A673 (cell line): ENCODE results near the gene CD244. TPM values are rescaled to one million over a fixed set of nuclear protein-coding genes. Genes with fewer than 3 reads are reported as not detected.

Source experiments
- BruUV-seq: library from RNA; stranded (reverse); fragments of 400-500 nt; replicated peaks from 2 replicates; lab custom pipeline; 2021; lab: Mats Ljungman, UMichigan
- CTCF ChIA-PET: fragments of 300-600 bp; sonication (Branson Sonifier 250); formaldehyde crosslinking; loops from one replicate; lab custom pipeline; 2022; ENCODE audit warnings: antibody characterized with exemption; lab: Charles Lee
- POLR2A ChIA-PET: fragments of 300-600 bp; sonication (Branson Sonifier 250); formaldehyde crosslinking; loops from one replicate; lab custom pipeline; 2022; ENCODE audit warnings: antibody characterized with exemption; ENCODE audit not compliant: low non-redundant PET; lab: Charles Lee
- DNase-seq: peaks from one replicate; pipeline ENCODE4 v3.0.0-alpha.2; 2015; ENCODE audit warnings: low spot score
- H3K27ac ChIP-seq: fragments of 200-600 bp; sonication (generic); 2 replicates; pipeline ENCODE4 v1.5.1; 2016; ENCODE audit warnings: mixed run types, low read depth, mild to moderate bottlenecking, mixed read lengths, antibody characterized with exemption, low read length; ENCODE audit not compliant: poor library complexity, severe bottlenecking
- H3K27me3 ChIP-seq: fragments of 200-600 bp; sonication (generic); replicated peaks from 2 replicates; pipeline ENCODE4 v1.6.1; 2017; ENCODE audit warnings: mixed run types, low read depth, mild to moderate bottlenecking, mixed read lengths, antibody characterized with exemption, low read length; ENCODE audit not compliant: insufficient read depth, poor library complexity
- H3K36me3 ChIP-seq: fragments of 200-600 bp; sonication (generic); 2 replicates; pipeline ENCODE4 v1.6.1; 2016; ENCODE audit warnings: mixed run types, mild to moderate bottlenecking, mixed read lengths, antibody characterized with exemption, low read length; ENCODE audit not compliant: insufficient read depth, poor library complexity, severe bottlenecking
- H3K4me1 ChIP-seq: fragments of 200-600 bp; sonication (generic); 2 replicates; pipeline ENCODE4 v1.6.1; 2017; ENCODE audit warnings: mixed run types, mild to moderate bottlenecking, mixed read lengths, antibody characterized with exemption, low read length; ENCODE audit not compliant: insufficient read depth, poor library complexity, severe bottlenecking
- H3K4me3 ChIP-seq: fragments of 200-600 bp; sonication (generic); 2 replicates; pipeline ENCODE4 v1.5.1; 2016; ENCODE audit warnings: low read depth, mixed run types, mild to moderate bottlenecking, mixed read lengths, low read length; ENCODE audit not compliant: poor library complexity, severe bottlenecking
- H3K9me3 ChIP-seq: fragments of 200-600 bp; sonication (generic); 2 replicates; pipeline ENCODE4 v1.6.1; 2016; ENCODE audit warnings: mixed run types, low read depth, mild to moderate bottlenecking, mixed read lengths, antibody characterized with exemption, low read length; ENCODE audit not compliant: poor library complexity, severe bottlenecking
- CTCF ChIP-seq: fragments of 300-800, 200-600 bp; sonication (generic); conservative IDR thresholded peaks from 2 replicates; pipeline ENCODE4 v1.5.1; 2017; ENCODE audit warnings: low read depth, mild to moderate bottlenecking, antibody characterized with exemption, low read length, moderate library complexity, mixed read lengths
- EZH2 ChIP-seq: fragments of 200-600 bp; sonication (generic); IDR thresholded peaks from 2 replicates; pipeline ENCODE4 v1.6.1; 2017; ENCODE audit warnings: borderline replicate concordance, low read depth, mild to moderate bottlenecking, mixed read lengths, antibody characterized with exemption, low read length; ENCODE audit not compliant: poor library complexity, severe bottlenecking
- intact Hi-C: fragments of 100-400 bp; cut with micrococcal nuclease; formaldehyde crosslinking; loops from one replicate; pipeline ENCODE4 v1.10.0; 2022; ENCODE audit not compliant: unreplicated experiment
- total RNA-seq: library from RNA; stranded (reverse); gene quantifications from 2 replicates; pipeline ENCODE4 v1.2.3, GENCODE V29; 2021

The CD244 gene
- total RNA-seq, 1 experiment from 2014 or later, result not detected

- H3K36me3 ChIP-seq, result no peaks in the 10 kb centered on the region
- DNase-seq, result no peak
- H3K9me3 ChIP-seq, result no peaks in the 10 kb centered on the region
- no peak overlapping the region for H3K4me3 ChIP-seq
- ChIA-PET POLR2A (no interaction called here), CTCF (no interaction called here)
- H3K27me3 ChIP-seq, result no peaks in the 10 kb centered on the region
- H3K4me1 ChIP-seq, result no peaks in the 10 kb centered on the region
- intact Hi-C loops, result no loop called here
- H3K27ac ChIP-seq, result no peak overlapping the region
- BruUV-seq, result no TSS peak
- TF ChIP-seq CTCF (no peak), EZH2 (no peak)
Observed at GRCh38 chr1:160797271-160797709, 65.4 kb downstream of the CD244 start.

GRCh38 chr1:160795951-160796383 is 66.7 kb downstream of the CD244 start, which contains the start of gene LY9:
TSS of gene LY9 (plus strand) at chr1:160796174. CDS start at chr1:160796188, 14 bp downstream.
- BruUV-seq, result no TSS peak
- intact Hi-C loops, result no loop called here
- Histone ChIP-seq H3K4me1 (no peaks in the 10 kb centered on the region), H3K9me3 (no peaks in the 10 kb centered on the region), H3K4me3 (no peak within 1 kb of the TSS), H3K27me3 (no peaks in the 10 kb centered on the region), H3K27ac (no peak within 1 kb of the TSS), H3K36me3 (no peaks in the 10 kb centered on the region)
- ChIA-PET POLR2A (no interaction called here), CTCF (no interaction called here)
- DNase-seq, result no peak
- TF ChIP-seq CTCF, result no peak
- TF ChIP-seq EZH2, result no peak

- DNase-seq, result no peak
- POLR2A ChIA-PET, result no interaction called here
- Histone ChIP-seq H3K27me3 (no peaks in the 10 kb centered on the region), H3K9me3 (no peaks in the 10 kb centered on the region), H3K4me3 (no peak overlapping the region), H3K36me3 (no peaks in the 10 kb centered on the region), H3K4me1 (no peaks in the 10 kb centered on the region), H3K27ac (no peak overlapping the region)
- BruUV-seq, result no TSS peak
- intact Hi-C loops, result no loop called here
- no peak for TF ChIP-seq CTCF
- TF ChIP-seq EZH2, result no peak
- CTCF ChIA-PET, result no interaction called here
Observed at GRCh38 chr1:160794376-160794775, 68.3 kb downstream of the CD244 start.
